ENCODE measurements around the gene CMSS1.

DNA sequence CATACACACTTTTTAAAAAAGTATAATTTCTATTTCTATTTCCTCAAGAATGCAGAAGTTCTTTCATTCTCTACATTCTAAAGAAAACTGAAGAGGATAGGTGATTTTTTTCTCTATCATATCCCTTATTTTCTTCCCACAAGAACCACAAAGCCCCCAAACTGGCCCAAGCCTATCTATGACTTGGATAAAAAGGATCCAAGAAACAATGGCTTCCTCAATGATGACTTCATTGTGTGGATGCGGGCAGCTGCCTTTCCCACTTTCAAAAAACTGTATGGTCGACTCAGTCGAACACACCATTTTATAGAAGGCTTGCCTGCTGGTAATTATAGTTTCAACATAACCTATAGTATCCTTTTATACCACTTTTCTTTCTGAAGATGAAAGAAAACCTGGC, 390.2 kb downstream of the CMSS1 start:
- no peak for TF ChIP-seq CTCF (IDR thresholded peaks at IDR 0.05)
- no peak for TF ChIP-seq EZH2phosphoT487 (IDR thresholded peaks at IDR 0.05)
- TF ChIP-seq EZH2 (IDR thresholded peaks at IDR 0.05), result no peak

Measured in neural progenitor cell (in vitro differentiated cells).